NCI-H1105 (cell line): ENCODE measurements around the gene P3H1.
"Not testable (repeated sequence)": the region's sequence is repeated elsewhere in the genome, so short reads cannot be mapped to it uniquely, and the experiment has no call there.

Experiments used
- DNase-seq: peaks from one replicate; lab custom pipeline; 2025; lab: John Stamatoyannopoulos, UW

The P3H1 gene

DNA sequence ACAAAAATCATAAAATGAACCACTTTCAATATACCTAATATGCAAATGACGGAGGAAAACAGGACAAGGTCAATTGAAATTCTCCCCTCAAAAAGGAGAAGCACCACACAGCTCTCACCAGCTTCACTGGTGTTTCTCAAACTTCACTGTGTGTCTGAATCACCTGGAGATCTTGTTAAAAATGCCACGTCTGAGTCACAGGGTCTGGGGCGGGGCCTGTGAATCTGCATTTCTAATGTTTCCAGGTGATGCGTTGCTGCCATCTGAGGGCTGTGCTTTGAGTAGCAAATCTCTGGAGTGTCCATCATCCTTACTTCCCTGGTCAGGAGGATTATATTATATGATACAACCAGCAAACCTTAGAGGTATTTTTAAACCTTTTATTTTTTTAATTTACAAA lies 35.8 kb downstream of the P3H1 start:
- no peak for DNase-seq

DNA sequence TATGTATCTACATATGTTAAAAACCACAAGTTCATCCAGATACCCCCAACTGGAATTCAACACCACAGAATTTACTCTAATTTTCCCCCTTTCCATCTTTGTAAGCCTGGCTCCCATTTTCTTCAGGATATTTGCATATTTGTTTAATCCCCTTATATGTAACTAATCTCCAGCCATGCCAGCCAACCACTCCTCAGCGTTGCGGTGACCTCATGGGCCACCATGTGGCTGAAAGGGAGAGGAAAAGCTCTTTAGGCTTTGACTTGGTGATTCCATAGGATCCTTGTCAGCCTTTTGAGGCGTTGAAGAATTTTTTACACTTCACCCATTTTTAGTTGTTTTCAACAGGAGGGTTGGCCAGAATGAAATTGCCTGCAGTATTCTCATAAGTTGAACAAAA lies 36.8 kb downstream of the P3H1 start:
- no peak for DNase-seq

DNA sequence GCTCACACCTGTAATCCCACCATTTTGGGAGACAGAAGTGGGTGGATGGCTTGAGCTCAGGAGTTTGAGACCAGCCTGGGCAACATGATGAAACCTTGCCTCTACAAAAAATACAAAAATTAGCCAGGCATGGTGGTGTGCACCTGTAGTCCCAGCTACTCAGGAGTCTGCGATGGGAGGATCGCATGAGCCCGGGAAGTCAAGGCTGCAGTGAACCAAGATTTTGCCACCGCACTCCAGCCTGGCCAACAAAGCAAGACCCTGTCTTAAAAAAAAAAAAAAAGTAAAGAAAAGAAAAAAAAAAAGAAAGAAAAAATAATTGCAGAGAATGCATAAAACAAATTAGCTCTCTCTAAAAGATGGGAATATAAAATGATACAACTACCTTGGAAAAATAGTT lies 41.0 kb downstream of the P3H1 start:
- DNase-seq = not testable (repeated sequence)

DNA sequence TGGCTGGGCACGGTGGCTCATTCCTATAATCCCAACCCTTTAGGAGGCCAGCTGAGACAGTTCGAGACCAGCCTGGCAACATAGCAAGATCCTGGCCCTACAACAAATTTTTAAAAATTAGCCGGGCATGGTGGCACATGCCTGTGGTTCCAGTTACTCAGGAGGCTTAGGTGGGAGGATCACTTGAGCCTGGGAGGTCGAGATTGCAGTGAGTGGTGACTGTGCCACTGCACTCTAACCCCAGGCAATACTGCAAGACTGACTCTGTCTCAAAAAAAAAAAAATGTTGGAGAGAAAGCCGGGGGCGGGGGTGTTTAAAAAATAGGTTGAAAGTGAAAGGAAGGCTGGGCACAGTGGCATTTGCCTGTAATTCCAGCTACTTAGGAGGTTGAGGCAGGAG lies 43.3 kb downstream of the P3H1 start:
- DNase-seq = no peak

DNA sequence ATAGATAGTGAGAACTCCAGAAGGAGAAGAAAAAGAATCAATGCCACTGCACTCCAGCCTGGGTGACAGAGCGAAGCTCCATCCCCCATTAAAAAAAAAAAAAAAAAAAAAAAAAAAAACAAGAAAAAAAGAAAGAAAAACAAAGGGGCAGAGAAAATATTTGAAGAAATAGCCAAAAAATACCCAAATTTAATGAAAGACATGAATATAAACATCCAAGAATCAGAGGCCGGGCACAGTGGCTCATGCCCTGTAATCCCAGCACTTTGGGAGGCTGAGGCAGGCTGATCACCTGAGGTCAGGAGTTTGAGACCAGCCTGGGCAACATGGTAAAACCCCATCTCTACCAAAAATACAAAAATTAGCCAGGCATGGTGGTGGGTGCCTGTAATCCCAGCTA lies 44.4 kb downstream of the P3H1 start:
- DNase-seq = not testable (repeated sequence)

DNA sequence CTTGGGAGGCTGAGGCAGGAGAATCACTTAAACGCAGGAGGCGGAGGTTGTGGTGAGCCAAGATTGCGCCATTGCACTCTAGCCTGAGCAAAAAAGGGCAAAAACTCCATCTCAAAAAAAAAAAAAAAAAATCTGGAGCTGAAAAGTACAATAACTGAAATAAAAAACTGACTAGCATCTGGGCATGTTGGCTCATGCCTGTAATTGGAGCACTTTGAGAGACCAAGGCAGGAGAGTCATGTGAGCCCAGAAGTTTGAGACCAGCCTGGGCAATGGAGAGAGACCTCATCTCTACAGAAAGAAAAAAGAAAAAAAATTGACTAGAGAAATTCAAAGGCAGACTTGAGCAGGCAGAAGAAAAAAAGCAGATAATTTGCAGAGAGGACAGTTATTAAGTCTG lies 44.9 kb downstream of the P3H1 start:
- no peak for DNase-seq

DNA sequence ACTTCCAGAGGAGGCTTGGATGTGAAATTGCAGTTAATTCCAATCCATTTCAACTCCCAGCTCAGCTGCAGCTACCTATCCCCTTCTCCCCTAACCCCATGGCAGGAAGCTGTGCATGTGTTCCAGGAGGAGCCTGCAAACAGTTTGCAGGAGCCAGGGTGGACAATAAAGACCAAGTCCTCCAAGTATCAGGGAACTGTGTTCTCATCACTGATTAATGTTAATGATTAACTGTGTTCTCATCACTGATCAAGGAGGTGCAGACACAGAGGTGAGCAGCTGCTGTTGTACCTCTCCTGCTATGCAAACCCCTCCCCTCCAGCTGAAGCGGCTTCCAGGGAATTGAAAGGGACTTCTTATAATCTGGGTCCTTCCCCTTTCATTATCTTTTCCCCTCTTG lies 46.0 kb downstream of the P3H1 start:
- no peak for DNase-seq

DNA sequence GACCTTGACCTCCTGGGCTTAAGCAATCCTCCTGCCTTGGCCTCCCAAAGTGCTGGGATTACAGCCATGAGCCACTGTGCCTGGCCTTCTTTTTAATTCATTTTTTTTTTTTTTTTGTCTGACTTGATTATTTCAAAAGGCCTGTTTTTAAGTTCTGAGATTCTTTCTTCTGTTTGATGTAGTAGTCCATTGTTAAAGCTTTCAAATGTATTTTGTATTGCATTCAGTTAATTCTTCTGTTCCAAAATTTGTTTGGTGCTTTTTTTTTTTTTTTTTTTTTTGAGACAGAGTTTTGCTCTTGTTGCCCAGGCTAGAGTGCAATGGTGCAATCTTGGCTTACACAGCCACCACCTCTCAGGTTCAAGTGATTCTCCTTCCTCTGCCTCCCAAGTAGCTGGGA lies 52.4 kb downstream of the P3H1 start:
- DNase-seq = not testable (repeated sequence)

DNA sequence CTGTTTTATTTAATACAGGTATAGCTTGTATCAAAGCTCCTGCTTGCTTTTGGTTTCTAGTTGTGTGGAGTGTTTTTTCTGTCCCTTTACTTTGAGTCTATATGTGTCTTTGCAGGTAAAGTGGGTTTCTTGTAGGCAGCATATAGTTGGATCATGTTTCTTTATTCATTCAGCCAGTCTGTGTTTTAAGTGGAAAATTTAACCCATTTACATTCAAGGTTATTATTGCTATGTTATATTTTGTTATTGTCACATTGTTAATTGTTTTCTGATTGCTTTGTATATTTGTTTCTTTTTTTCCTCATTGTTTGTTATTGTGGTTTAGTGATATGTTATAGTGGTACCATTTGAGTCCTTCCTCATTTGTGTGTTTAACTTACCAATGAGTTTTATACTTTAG lies 53.5 kb downstream of the P3H1 start:
- no peak for DNase-seq

DNA sequence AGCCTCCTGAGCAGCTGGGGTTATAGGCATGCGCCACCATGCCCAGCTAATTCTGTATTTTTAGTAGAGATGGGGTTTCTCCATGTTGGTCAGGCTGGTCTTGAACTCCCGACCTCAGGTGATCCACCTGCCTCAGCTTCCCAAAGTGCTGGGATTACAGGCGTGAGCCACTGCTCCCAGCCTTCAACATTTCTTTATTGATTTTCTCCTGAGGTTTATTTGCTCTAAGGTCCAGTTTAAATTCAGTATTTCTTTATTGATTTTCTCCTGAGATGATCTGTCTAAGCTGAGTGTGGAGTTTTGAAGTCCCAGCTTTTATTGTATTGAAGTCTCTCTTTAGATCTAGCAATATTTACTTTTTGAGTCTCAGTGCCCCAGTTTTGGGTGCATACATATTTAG lies 54.0 kb downstream of the P3H1 start:
- not testable (repeated sequence) for DNase-seq

DNA sequence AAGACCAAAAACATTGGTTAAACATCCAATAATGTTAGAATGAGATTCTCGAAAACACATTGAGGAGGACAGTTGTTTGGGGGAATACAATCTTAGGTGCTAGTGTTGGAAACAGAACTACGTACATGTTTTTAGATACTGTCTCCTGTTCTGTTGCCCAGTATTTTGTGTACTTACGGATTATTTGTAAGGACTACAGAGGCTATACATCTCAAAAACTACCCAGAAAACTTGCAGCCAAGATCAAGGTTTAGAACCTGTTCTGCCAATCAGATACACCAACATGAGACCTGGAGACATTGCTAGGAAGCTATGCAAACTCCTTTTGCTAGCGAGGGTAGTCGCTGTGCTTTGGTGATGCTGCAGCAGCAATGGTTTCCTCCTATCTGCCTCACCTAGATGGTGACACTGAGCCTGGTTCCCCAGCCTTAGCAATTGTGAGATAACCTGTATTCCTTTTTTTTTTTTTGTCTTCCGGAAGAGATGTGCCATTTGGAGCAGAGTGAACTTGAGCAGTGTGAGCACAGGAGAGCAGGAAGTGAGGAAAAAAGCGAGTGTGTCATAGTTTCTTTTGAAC lies 62.9 kb downstream of the P3H1 start:
- DNase-seq = no peak

DNA sequence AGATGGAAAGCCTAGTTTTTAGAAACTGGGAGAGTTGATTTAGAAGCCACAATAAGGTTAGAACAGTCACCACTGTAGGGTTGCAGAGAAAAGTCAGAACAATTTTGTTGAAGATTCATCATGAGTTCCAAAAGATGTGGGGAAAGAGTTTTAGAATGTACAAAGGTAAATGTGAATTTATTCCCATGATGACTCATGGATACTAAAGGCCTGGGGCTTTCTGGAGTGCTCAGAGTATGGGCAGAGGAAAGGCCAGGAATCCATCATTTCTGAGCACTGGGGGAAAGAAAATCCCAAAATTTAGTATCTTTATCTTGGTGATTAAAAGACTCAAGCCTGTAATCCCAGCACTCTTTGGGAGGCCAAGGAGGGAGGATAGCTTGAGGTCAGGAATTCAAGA lies 66.8 kb downstream of the P3H1 start:
- DNase-seq = no peak

DNA sequence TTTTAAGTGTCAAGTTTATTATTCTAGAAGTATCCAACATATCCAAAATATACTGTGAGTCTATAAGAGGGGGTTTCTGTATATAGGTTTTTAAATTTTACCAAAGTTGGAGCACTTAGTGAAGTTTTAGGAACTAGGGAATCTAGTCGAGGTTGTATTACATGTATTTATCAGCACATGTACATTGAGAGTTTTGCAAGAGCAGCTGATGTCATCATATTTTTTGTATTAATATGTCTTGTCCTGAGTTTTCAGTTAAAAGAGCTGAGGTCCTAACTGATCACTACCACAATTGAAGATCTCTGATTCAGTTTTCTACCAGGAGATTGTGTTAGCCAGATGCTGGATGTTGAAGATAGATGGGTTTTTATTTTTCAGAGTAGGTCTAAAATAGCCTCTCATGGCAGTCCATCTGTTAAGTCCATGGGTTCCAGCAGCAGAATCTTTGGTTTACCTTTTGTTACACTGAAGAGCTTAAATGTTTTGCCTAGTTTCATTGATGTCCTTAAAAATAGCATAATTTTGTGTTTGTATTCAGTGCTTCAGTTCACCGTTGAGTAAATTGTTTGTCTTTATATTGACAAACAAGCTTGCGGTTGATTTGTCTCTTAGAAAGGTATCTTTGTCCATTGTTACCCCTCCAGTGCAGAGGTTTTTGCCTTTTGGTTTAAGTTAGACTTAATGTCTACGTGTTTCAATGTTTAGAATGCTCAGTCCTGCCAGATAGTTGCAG lies 68.6 kb downstream of the P3H1 start:
- DNase-seq = no peak
